Measurements from ENCODE around the gene PPP1R14D. TPM values are rescaled to one million over a fixed set of nuclear protein-coding genes. Genes with fewer than 3 reads are reported as not detected.

Gene PPP1R14D
- total RNA-seq, 1 experiment from 2014 or later: not detected

GRCh38 chr15:40847223-40847961 lies 18.9 kb upstream of the PPP1R14D start:
- RAD21 ChIA-PET (ENCODE audit: low non-redundant PET in 1 of 2, low total read pairs in 2 of 2, uncharacterized antibody in 2 of 2, unreplicated experiment in 2 of 2): interaction anchor here in 1 of 2 experiments (1.0 kb wide), 1 partner anchor 47 kb away, joined by 3 read pairs; no protein-coding TSS in a partner anchor
- Histone ChIP-seq H3K9me2 (ENCODE audit: insufficient read depth) (no peaks in the 10 kb centered on the region), H3K79me2 (ENCODE audit: insufficient read depth, low read length) (peaks cover 77% of the 10 kb centered on the region), H3K36me3 (ENCODE audit: control insufficient read depth in 1 of 2, insufficient read depth in 2 of 2, low read length in 2 of 2) (peaks cover 5 to 13% of the 10 kb centered on the region in 2 experiments; a peak in 3 of 4 replicates), H3K4me2 (ENCODE audit: low read length) (peak overlapping the region; percentile 99), H3K9me3 (ENCODE audit: control insufficient read depth in 1 of 2, insufficient read depth in 1 of 2, low read depth in 1 of 2, low read length in 2 of 2) (no peaks in the 10 kb centered on the region), H3K4me3 (replicated peaks in 1 of 2; ENCODE audit: low read depth in 1 of 2, low read length in 2 of 2) (peak overlapping the region; percentile 6 to 95; a peak in 3 of 4 replicates), H3K27ac (ENCODE audit: low read depth, low read length) (peak overlapping the region; percentile 93), H3K27me3 (ENCODE audit: insufficient read depth, low read length) (no peaks in the 10 kb centered on the region), H3K4me1 (ENCODE audit: control insufficient read depth in 1 of 2, insufficient read depth in 2 of 2, low read length in 2 of 2) (peaks cover 34 to 45% of the 10 kb centered on the region in 2 experiments), H4K20me1 (ENCODE audit: insufficient read depth) (no peaks in the 10 kb centered on the region; the same call in 1 of the 2 replicates), H3K9ac (ENCODE audit: low read length) (peak overlapping the region; percentile 77; the same call in 1 of the 2 replicates), H2AFZ (ENCODE audit: low read depth, low read length, poor library complexity, severe bottlenecking) (no peak overlapping the region)
- POLR2A ChIA-PET: interaction anchor here (0.9 to 2.4 kb wide), 4 partner anchors 8 to 59 kb away, joined by 3 to 13 read pairs (median 4); no protein-coding TSS in a partner anchor
- TF ChIP-seq POLR2AphosphoS5 (IDR thresholded peaks at IDR 0.05; ENCODE audit: low read depth, low read length) (0 out of 2 replicates have a peak, but pooled peaks have one; percentile 15), EZH2phosphoT487 (IDR thresholded peaks at IDR 0.05; ENCODE audit: borderline replicate concordance) (no peak), JUND (IDR thresholded peaks at IDR 0.05) (no peak)
- no TSS peak for BruUV-seq (replicated peaks)
- intact Hi-C loops (cut with micrococcal nuclease): loop anchor here (1.0 kb wide), 1 partner anchor 27 kb away; the partner anchor contains the start of gene RHOV
- ATAC-seq: peak; percentile 46
- CTCF ChIA-PET: interaction anchor here (0.6 to 5.2 kb wide), 6 partner anchors 11 to 83 kb away, joined by 3 to 61 read pairs (median 4); partner anchors contain the start of gene VPS18
- no peak for DNase-seq (ENCODE audit: low read depth, low spot score)

DNA sequence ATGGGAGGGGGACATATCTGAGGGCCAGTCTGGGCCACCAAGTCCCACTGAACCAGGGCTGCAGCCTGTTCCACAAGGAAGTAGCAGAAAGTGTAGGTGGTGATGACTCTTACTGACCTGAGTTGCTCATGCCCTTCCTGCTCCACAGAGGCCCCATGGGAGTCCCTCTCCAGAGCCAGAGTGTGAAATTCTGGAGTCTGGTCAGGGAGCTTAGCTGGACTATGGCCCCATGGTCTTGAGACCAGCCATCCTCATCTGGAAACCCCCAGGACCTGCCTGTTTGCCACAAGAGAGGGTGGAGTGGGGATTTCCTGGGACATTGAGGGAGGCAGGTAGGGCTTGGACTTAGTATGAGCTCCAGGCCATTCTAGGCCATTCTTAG lies 18.3 kb upstream of the PPP1R14D start:
- H3K79me2 ChIP-seq (ENCODE audit: insufficient read depth, low read length): peaks cover 72% of the 10 kb centered on the region
- intact Hi-C loops (cut with micrococcal nuclease): loop anchor here (1.0 kb wide), 1 partner anchor 27 kb away; the partner anchor contains the start of gene RHOV
- CTCF ChIA-PET: interaction anchor here (0.9 to 5.2 kb wide), 6 partner anchors 11 to 64 kb away, joined by 3 to 61 read pairs (median 4); partner anchors contain the start of gene VPS18

More for the DNA sequence above, 18.3 kb upstream of the PPP1R14D start:
- Histone ChIP-seq H3K9me2 (ENCODE audit: insufficient read depth) (no peaks in the 10 kb centered on the region), H3K27ac (ENCODE audit: low read depth, low read length) (peak overlapping the region; percentile 93), H3K4me2 (ENCODE audit: low read length) (peak overlapping the region; percentile 99), H3K4me3 (replicated peaks in 1 of 2; ENCODE audit: low read depth in 1 of 2, low read length in 2 of 2) (peak overlapping the region; percentile 6 to 95; a peak in 3 of 4 replicates), H4K20me1 (ENCODE audit: insufficient read depth) (no peaks in the 10 kb centered on the region; the same call in 1 of the 2 replicates), H3K4me1 (ENCODE audit: control insufficient read depth in 1 of 2, insufficient read depth in 2 of 2, low read length in 2 of 2) (peaks cover 34 to 45% of the 10 kb centered on the region in 2 experiments), H3K27me3 (ENCODE audit: insufficient read depth, low read length) (no peaks in the 10 kb centered on the region), H3K9ac (ENCODE audit: low read length) (peak overlapping the region; percentile 77), H2AFZ (ENCODE audit: low read depth, low read length, poor library complexity, severe bottlenecking) (no peak overlapping the region), H3K9me3 (ENCODE audit: control insufficient read depth in 1 of 2, insufficient read depth in 1 of 2, low read depth in 1 of 2, low read length in 2 of 2) (no peaks in the 10 kb centered on the region), H3K36me3 (ENCODE audit: control insufficient read depth in 1 of 2, insufficient read depth in 2 of 2, low read length in 2 of 2) (peaks cover 5 to 16% of the 10 kb centered on the region in 2 experiments; a peak in 3 of 4 replicates)
- ChIA-PET POLR2A (interaction anchor here (0.9 to 2.4 kb wide), 4 partner anchors 8 to 59 kb away, joined by 3 to 13 read pairs (median 4); no protein-coding TSS in a partner anchor), RAD21 (ENCODE audit: low non-redundant PET in 1 of 2, low total read pairs in 2 of 2, uncharacterized antibody in 2 of 2, unreplicated experiment in 2 of 2) (interaction anchor here in 1 of 2 experiments (1.0 kb wide), 1 partner anchor 47 kb away, joined by 3 read pairs; no protein-coding TSS in a partner anchor)
- ATAC-seq (no peak), DNase-seq (ENCODE audit: low read depth, low spot score) (no peak)
- BruUV-seq (replicated peaks): no TSS peak
- no peak for TF ChIP-seq SRF (IDR thresholded peaks at IDR 0.05; ENCODE audit: low read depth)
- TF ChIP-seq EGR1 (IDR thresholded peaks at IDR 0.05; ENCODE audit: low read depth): no peak
- TF ChIP-seq CEBPB (IDR thresholded peaks at IDR 0.05; ENCODE audit: low read depth): no peak
- no peak for TF ChIP-seq FOSL1 (IDR thresholded peaks at IDR 0.05; ENCODE audit: low read depth)
- TF ChIP-seq EZH2 (IDR thresholded peaks at IDR 0.05): no peak
- no peak for TF ChIP-seq SP1 (IDR thresholded peaks at IDR 0.05; ENCODE audit: low read depth)
- no peak for TF ChIP-seq EZH2phosphoT487 (IDR thresholded peaks at IDR 0.05; ENCODE audit: borderline replicate concordance)
- no peak for TF ChIP-seq ZFX (IDR thresholded peaks at IDR 0.05)
- TF ChIP-seq ELF1 (IDR thresholded peaks at IDR 0.05; ENCODE audit: borderline replicate concordance, low read depth): no peak
- no peak for TF ChIP-seq ATF3 (IDR thresholded peaks at IDR 0.05)
- TF ChIP-seq POLR2AphosphoS5 (IDR thresholded peaks at IDR 0.05; ENCODE audit: low read depth, low read length): no peak
- TF ChIP-seq CBX3 (IDR thresholded peaks at IDR 0.05; ENCODE audit: low read depth): no peak
- TF ChIP-seq POLR2A (IDR thresholded peaks at IDR 0.05; ENCODE audit: borderline replicate concordance, extremely low read depth, insufficient read depth, insufficient read length): no peak

All from HCT116 (cell line).